IgD-negative memory B cell (primary cell): Measurements from ENCODE around the gene PPEF1. TPM values are rescaled to one million over a fixed set of nuclear protein-coding genes. Genes with fewer than 3 reads are reported as not detected.
A peak's percentile ranks its signal among the peaks of the same experiment; 100 is the strongest.

Source experiments
- H3K27ac Mint-ChIP-seq, 3 donors: one replicate each; pipeline ENCODE4 v1.8.0; 2020 to 2022; ENCODE audit warnings: mild to moderate bottlenecking in 3 of 3, mixed read lengths in 3 of 3, moderate library complexity in 1 of 3
- H3K27me3 Mint-ChIP-seq: one replicate; pipeline ENCODE4 v1.8.0; 2021; ENCODE audit warnings: mixed read lengths
- H3K36me3 Mint-ChIP-seq: one replicate; pipeline ENCODE4 v1.8.0; 2020; ENCODE audit warnings: mild to moderate bottlenecking, mixed read lengths
- H3K4me1 Mint-ChIP-seq, 3 donors: one replicate each; pipeline ENCODE4 v1.8.0; 2020 to 2022; ENCODE audit warnings: mixed read lengths in 3 of 3, mild to moderate bottlenecking in 1 of 3
- H3K4me3 Mint-ChIP-seq, 4 donors: one replicate each; pipeline ENCODE4 v1.8.0; 2020 to 2022; ENCODE audit warnings: mild to moderate bottlenecking in 4 of 4, mixed read lengths in 4 of 4, moderate library complexity in 3 of 4
- H3K9me3 Mint-ChIP-seq, 3 donors: one replicate each; pipeline ENCODE4 v1.8.0; 2020 to 2021; ENCODE audit warnings: mixed read lengths in 3 of 3, mild to moderate bottlenecking in 1 of 3
- polyA plus RNA-seq: library from polyadenylated mRNA; unstranded; fragments of 300-500 nt; fragmentation: Illumina TruSeq; gene quantifications from one replicate; pipeline ENCODE4 v1.2.3, GENCODE V29; 2021

The PPEF1 gene
- polyA plus RNA-seq, 1 donor from 2014 or later, result not detected

DNA sequence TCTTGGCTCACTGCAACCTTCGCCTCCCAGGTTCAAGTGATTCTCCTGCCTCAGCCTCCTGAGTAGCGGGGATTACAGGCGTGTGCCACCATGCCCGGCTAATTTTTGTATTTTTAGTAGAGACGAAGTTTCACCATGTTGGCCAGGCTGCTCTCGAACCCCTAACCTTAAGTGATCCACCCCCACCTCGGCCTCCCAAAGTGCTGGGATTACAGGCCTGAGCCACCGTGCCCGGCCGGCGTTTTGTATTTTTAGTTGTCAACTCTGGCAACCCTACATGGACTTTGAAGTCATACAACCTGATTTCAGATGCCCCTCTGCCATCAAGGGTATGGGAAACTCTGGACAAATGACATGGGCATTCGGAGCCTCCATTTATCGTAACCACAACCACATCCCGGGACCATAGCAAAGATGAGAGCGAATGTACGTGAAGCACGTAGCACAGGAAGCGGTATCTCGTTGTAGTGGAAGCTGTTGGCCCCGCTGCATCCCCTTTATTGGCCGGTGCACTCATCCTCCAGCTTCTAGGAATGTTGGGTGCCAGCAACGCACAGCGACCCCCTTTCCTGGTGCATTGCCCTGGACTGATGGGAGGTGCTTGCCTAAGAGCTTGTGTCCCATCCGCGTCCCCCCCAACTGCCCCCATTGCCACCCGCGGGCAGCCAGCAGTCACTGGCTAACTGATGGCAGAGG, 167.3 kb downstream of the PPEF1 start:
- Mint-ChIP-seq H3K36me3 (no peaks in the 10 kb centered on the region), H3K27me3 (peaks cover 5% of the 10 kb centered on the region), H3K27ac (no peak overlapping the region), H3K9me3 (no peaks in the 10 kb centered on the region), H3K4me3 (no peak overlapping the region), H3K4me1 (no peaks in the 10 kb centered on the region)

GRCh38 chrX:18875256-18875878, 167.9 kb downstream of the PPEF1 start:
- Mint-ChIP-seq H3K9me3 (no peaks in the 10 kb centered on the region), H3K36me3 (no peaks in the 10 kb centered on the region), H3K4me1 (no peaks in the 10 kb centered on the region), H3K27ac (no peak overlapping the region), H3K27me3 (peaks cover 5% of the 10 kb centered on the region), H3K4me3 (no peak overlapping the region)

DNA sequence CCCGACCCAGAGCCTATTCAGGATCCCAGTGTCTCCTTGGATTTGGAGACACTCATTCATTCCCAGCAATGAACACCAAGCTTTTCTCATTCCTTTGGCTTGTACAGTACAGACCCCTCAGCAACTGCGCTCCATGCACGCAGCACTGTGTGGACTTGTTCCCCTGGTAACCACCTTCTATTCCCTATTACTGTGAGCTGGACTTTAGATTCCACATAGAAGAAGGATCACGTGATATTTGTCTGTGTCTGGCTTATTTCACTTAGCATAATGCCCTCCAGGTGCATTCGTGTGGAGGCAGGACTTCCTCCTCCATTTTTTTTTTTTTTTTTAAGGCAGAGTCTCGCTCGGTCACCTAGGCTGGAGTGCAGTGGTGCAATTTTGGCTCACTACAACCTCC, 170.0 kb downstream of the PPEF1 start:
- Mint-ChIP-seq H3K4me1 (no peaks in the 10 kb centered on the region), H3K27me3 (peaks cover 5% of the 10 kb centered on the region), H3K4me3 (no peak overlapping the region), H3K36me3 (no peaks in the 10 kb centered on the region), H3K9me3 (peaks cover 0 to 3% (median 0%) of the 10 kb centered on the region in 3 donors), H3K27ac (peak overlapping the region in 1 of 3 donors; percentile 53)

Other genes starting within 250 kb of the PPEF1 start
- gene RS1, start 35.5 kb upstream of the PPEF1 start, polyA plus RNA-seq, result not detected